BLaER1 (cell line): ENCODE data around the gene SPDYE3.
A peak's percentile ranks its signal among the peaks of the same experiment; 100 is the strongest.
"Not testable (repeated sequence)": the region's sequence is repeated elsewhere in the genome, so short reads cannot be mapped to it uniquely, and the experiment has no call there.

Experiments
- H3K27ac ChIP-seq: shearing (Covaris generic); formaldehyde crosslinking; 2 replicates; pipeline ENCODE4 v1.8.1; 2022
- H3K27me3 ChIP-seq: shearing (Covaris generic); formaldehyde crosslinking; 2 replicates; pipeline ENCODE4 v1.8.1; 2022
- H3K36me3 ChIP-seq: shearing (Covaris generic); formaldehyde crosslinking; 2 replicates; pipeline ENCODE4 v1.8.1; 2022
- H3K4me1 ChIP-seq: shearing (Covaris generic); formaldehyde crosslinking; 2 replicates; pipeline ENCODE4 v1.8.1; 2022
- H3K4me2 ChIP-seq: shearing (Covaris generic); formaldehyde crosslinking; 2 replicates; pipeline ENCODE4 v1.8.1; 2022
- H3K4me3 ChIP-seq: shearing (Covaris generic); formaldehyde crosslinking; 2 replicates; pipeline ENCODE4 v1.8.1; 2022
- H3K9ac ChIP-seq: shearing (Covaris generic); formaldehyde crosslinking; 2 replicates; pipeline ENCODE4 v1.8.1; 2022
- H3K9me3 ChIP-seq: shearing (Covaris generic); formaldehyde crosslinking; 2 replicates; pipeline ENCODE4 v1.8.1; 2022
- H4K20me1 ChIP-seq: shearing (Covaris generic); formaldehyde crosslinking; 2 replicates; pipeline ENCODE4 v1.8.1; 2022
- Cebpa-rat ChIP-seq: shearing (Covaris generic); IDR thresholded peaks from 2 replicates; pipeline ENCODE4 v1.8.1; 2022

The SPDYE3 gene

DNA sequence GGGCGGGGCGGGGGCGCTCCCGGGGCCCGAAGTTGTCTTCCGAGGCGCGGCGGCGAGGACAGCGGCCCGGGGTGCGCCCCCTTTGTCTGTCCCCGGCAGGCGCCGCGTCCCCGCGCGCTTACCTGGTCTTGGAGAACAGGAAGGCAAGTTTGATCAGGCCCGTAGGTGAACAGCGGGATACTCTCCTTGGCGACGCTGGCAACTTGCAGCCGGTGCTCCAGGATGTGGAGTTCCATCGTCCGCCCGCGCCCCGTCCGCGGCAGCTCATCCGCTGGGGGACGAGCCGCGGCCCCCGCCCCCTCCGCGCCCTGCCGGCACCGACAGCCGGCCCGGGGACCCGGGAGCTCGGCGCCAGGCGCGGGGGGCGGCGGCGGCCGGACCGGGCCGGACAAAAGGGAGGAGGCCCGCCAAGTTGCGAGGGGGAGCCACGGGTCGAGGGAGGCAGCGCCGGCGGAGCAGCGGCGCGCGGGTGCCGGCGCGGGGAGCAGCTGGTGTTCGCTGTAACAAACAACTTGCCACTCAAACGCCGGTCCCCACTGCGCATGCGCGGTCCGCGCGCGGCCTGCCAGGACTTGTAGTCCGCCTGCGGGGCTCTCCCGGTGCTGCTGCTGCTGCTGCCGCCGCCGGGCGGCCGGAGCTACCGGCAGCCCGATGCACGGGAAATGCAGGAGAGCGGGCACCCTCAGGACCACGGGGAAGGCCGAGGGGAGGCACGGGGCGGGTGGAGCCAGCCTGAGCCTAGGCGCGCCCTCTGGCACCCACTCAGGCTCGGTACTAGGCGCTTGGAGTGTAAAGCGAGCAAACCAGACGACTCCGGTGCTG lies 35.6 kb upstream of the SPDYE3 start:
- H3K36me3 ChIP-seq = 0 out of 2 replicates have a peak, but pooled peaks cover 5% of the 10 kb centered on the region
- H3K9me3 ChIP-seq = no peaks in the 10 kb centered on the region
- no peaks in the 10 kb centered on the region for H3K27me3 ChIP-seq
- H3K27ac ChIP-seq = peak overlapping the region; percentile 77
- no peak for TF ChIP-seq Cebpa-rat
- peak overlapping the region; percentile 72 for H3K4me2 ChIP-seq
- peak overlapping the region; percentile 82 for H3K4me3 ChIP-seq
- peak overlapping the region; percentile 77 for H3K9ac ChIP-seq
- H4K20me1 ChIP-seq = peaks cover 39% of the 10 kb centered on the region
- peaks cover 13% of the 10 kb centered on the region; the same call in 1 of the 2 replicates for H3K4me1 ChIP-seq

DNA sequence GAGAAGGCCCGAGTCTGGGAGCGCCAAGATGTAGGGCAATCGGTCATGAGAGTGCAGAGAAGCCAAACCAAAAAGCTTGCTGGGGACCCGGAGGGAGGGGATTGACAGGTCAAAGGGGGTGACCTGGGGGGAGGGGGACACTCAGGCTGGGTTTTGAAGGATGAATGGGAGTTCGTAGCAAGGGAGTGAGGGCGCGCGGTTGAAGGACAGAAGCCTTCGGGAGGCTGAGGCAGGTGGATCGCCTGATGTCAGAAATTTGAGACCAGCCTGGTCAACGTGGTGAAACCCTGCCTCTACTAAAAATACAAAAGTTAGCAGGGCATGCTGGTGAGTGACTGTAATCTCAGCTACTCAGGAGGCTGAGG lies 35.0 kb upstream of the SPDYE3 start:
- peak overlapping the region; percentile 77 for H3K9ac ChIP-seq
- not testable (repeated sequence) for H3K27ac ChIP-seq

DNA sequence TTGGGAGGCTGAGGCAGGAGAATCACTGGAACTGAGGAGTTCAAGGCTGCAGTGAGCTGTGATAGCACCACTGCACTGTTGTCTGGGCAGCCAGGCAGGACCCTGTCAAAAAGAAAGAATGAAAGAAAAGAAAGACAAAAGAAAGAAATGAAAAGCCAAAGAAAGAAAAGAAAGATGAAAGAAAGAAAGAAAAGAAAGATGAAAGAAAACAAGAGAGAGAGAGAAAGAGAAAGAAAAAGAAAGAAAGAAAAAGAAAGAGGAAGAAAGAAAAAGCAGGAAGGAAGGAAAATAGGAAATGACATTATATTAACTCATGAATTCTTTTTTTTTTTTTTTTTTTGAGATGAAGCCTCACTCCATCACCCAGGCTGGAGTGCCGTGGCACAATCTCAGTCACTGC lies 32.4 kb upstream of the SPDYE3 start:
- no peak overlapping the region for H3K9ac ChIP-seq
- no peak overlapping the region for H3K4me3 ChIP-seq
- H3K4me1 ChIP-seq = peaks cover 13% of the 10 kb centered on the region; the same call in 1 of the 2 replicates
- no peak overlapping the region for H3K27ac ChIP-seq
- no peaks in the 10 kb centered on the region for H3K9me3 ChIP-seq
- H3K27me3 ChIP-seq = no peaks in the 10 kb centered on the region
- H3K4me2 ChIP-seq = 0 out of 2 replicates have a peak overlapping the region, but pooled peaks have one; percentile 14
- no peak for TF ChIP-seq Cebpa-rat
- H4K20me1 ChIP-seq = peaks cover 7% of the 10 kb centered on the region; the same call in 1 of the 2 replicates
- H3K36me3 ChIP-seq = peaks cover 6% of the 10 kb centered on the region; the same call in 1 of the 2 replicates

More for the DNA sequence above, 35.0 kb upstream of the SPDYE3 start:
- Histone ChIP-seq H4K20me1 (peaks cover 33% of the 10 kb centered on the region), H3K4me2 (peak overlapping the region; percentile 72), H3K4me3 (peak overlapping the region; percentile 82), H3K4me1 (peaks cover 13% of the 10 kb centered on the region; the same call in 1 of the 2 replicates)
- not testable (repeated sequence) for H3K9me3 ChIP-seq, H3K27me3 ChIP-seq, H3K36me3 ChIP-seq

- not testable (repeated sequence) for H3K27me3 ChIP-seq, H3K4me3 ChIP-seq, H3K4me1 ChIP-seq, H3K4me2 ChIP-seq, H3K9me3 ChIP-seq, H3K27ac ChIP-seq, H3K9ac ChIP-seq, H4K20me1 ChIP-seq, H3K36me3 ChIP-seq
These were observed 31.4 kb upstream of the SPDYE3 start for GRCh38 chr7:100276126-100276525.

DNA sequence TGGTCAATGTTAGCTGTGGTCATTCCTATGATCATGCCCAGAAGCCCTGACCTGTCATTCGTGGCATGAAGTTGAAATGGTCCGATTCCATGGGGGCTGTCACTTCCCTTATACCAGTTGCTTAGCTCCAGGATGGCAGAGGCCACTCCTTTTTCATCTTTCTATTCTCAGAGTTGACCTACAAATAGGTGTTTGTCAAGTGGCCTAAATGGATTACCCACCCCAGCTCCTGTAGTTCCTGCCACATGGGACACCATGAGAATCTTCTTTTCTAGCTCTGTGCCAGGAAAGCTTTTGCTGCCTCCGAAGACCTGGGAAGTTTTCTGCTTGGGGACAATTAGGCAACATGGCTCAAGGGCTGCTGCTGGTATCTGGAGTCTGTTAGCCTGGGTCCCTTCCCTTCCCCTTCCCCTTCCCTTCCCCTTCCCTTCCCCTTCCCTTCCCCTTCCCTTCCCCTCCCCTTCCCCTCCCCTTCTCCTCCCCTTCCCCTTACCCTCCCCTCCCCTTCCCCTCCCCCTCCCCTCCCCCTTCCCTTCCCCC lies 25.4 kb upstream of the SPDYE3 start:
- not testable (repeated sequence) for H3K27me3 ChIP-seq, H3K4me3 ChIP-seq, H3K4me2 ChIP-seq, H3K9ac ChIP-seq, H4K20me1 ChIP-seq, H3K4me1 ChIP-seq, H3K36me3 ChIP-seq, H3K9me3 ChIP-seq, H3K27ac ChIP-seq

DNA sequence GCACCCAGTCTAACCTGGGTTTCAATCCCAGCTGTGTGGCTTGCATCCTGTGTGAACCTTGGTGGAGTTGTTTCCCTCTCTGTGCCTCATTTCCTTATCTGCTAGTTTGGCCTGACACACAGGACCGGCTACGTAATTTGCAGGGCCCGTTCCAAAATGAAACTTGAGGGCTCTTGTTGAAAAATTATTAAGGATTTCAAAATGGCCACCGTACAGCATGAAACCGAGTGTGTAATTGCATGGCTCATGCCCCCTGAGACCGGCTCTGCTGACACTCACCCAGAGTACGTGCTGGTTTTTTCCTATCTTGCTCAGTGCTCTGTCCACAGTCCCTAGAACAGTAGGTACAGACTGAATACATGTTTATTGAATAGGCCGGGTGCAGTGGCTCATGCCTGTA lies 24.4 kb upstream of the SPDYE3 start:
- not testable (repeated sequence) for H3K4me3 ChIP-seq, H4K20me1 ChIP-seq, H3K9ac ChIP-seq, H3K4me2 ChIP-seq, H3K27ac ChIP-seq, H3K36me3 ChIP-seq, H3K4me1 ChIP-seq, H3K9me3 ChIP-seq, H3K27me3 ChIP-seq

DNA sequence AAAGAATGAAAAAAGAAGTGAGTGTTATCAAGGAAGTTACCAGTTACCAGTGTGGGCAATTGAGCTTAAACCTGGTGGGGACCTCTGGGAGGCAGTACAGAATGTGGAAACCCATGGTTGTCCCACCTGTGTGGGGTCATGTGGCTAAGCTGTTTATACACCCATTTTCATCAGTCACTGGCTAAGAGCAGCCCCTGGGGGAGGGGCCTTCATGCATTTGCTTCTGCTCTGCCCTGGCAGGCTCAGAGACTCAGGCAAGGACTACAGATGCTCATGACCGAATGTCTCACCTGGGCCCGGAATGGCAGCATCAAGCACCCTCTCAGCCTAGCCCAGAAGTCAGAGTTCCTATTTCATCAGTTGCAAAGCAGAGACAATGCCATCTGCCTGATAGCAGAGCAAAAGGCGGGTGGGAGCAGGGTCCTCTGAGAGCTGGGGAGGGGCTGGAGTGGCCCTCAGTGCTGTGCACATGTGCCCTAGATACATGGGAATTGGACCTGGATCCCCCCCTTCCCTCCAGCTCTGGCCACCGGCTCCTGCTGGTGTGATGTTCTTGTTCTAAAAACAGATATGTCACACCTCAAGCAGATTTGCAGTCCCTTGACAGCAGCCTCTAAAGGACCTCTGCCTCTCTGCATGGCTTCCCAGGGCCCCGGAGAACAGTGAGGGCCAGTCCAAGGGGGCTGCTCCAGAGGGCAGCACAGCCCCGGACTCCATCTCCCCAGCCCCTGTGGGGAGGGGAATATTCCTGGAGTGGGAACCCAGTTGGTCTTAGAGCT lies 20.1 kb upstream of the SPDYE3 start:
- not testable (repeated sequence) for H3K4me3 ChIP-seq, H3K9me3 ChIP-seq, H4K20me1 ChIP-seq, H3K4me2 ChIP-seq, H3K27me3 ChIP-seq, H3K4me1 ChIP-seq, H3K36me3 ChIP-seq, H3K9ac ChIP-seq, H3K27ac ChIP-seq

DNA sequence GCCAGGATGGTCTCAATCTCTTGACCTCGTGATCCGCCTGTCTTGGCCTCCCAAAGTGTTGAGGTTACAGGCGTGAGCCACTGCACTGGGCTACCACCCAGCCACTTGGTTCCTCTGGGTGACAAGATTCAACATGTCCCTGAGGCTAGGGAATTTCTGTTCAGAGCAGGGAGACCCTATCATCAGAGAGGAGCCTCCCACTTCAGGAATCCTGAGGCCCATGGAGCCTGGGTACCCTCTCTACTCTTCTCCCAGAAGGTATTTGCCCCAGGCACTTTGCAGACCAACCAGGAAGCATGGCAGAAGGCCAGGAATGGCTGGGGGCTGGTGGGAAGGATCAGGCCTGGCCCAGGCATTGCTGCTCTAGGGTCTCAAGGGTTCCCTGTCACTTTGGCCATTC lies 19.2 kb upstream of the SPDYE3 start:
- H3K27me3 ChIP-seq, H3K9me3 ChIP-seq, H3K4me3 ChIP-seq, H3K36me3 ChIP-seq, H3K4me1 ChIP-seq, H4K20me1 ChIP-seq, H3K9ac ChIP-seq, H3K27ac ChIP-seq, H3K4me2 ChIP-seq: not testable (repeated sequence)

DNA sequence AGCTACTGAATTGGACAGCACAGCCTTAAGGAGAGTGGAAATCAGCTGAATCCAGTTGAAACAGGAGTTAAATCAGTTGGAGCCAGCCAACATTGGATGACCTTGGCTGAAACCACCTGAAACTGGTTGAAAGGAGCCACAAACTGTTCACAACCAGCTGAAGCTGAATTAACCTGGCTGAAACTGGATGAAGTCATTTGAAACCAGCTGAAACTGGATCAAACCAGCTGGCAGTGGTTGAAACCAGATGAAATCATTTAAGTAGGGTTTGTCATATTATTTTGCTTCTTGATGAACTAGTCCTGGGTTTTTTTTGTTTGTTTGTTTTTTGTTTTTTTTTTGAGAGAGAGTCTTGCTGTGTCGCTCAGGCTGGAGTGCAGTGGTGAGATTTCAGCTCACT lies 15.3 kb upstream of the SPDYE3 start:
- not testable (repeated sequence) for H3K9me3 ChIP-seq, H3K4me2 ChIP-seq, H3K27me3 ChIP-seq, H3K9ac ChIP-seq, H4K20me1 ChIP-seq, H3K36me3 ChIP-seq, H3K4me3 ChIP-seq, H3K27ac ChIP-seq, H3K4me1 ChIP-seq

DNA sequence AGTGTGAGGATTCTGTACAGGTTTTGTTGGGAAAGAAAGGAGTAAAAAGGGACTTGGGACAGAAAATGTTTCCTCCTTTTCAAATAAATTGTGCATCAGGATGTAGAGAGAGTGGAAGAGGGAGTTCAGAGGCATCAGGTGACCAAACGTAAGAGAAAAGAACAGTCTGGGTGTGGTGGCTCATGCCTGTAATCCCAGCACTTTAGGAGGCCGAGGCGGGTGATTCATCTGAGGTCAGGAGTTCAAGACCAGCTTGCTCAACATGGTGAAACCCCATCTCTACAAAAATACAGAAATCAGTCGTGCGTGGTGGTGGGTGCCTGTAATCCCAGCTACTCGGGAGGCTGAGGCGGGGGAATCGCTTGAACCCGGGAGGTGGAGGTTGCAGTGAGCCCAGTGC lies 12.2 kb upstream of the SPDYE3 start:
- not testable (repeated sequence) for H3K27me3 ChIP-seq, H3K4me2 ChIP-seq, H3K36me3 ChIP-seq, H3K27ac ChIP-seq, H3K4me1 ChIP-seq, H3K9me3 ChIP-seq, H3K4me3 ChIP-seq, H3K9ac ChIP-seq
- peaks cover 15% of the 10 kb centered on the region for H4K20me1 ChIP-seq

- not testable (repeated sequence) for H3K27me3 ChIP-seq, H3K9ac ChIP-seq, H3K4me3 ChIP-seq, H3K9me3 ChIP-seq, H3K36me3 ChIP-seq, H3K4me1 ChIP-seq, H3K27ac ChIP-seq
- Histone ChIP-seq H3K4me2 (peak overlapping the region; percentile 30), H4K20me1 (peaks cover 21% of the 10 kb centered on the region)
These were observed 9.5 kb upstream of the SPDYE3 start for GRCh38 chr7:100297852-100298631.

- H3K4me1 ChIP-seq, H3K9me3 ChIP-seq, H3K36me3 ChIP-seq, H3K27me3 ChIP-seq, H3K9ac ChIP-seq, H3K4me3 ChIP-seq, H3K27ac ChIP-seq: not testable (repeated sequence)
- Histone ChIP-seq H4K20me1 (peaks cover 21% of the 10 kb centered on the region), H3K4me2 (peak overlapping the region; percentile 30)
These were observed 8.9 kb upstream of the SPDYE3 start for GRCh38 chr7:100298632-100298895.

- not testable (repeated sequence) for H3K4me2 ChIP-seq, H3K36me3 ChIP-seq, H3K4me3 ChIP-seq, H3K9ac ChIP-seq, H3K27ac ChIP-seq, H3K9me3 ChIP-seq, H3K27me3 ChIP-seq
- Histone ChIP-seq H4K20me1 (peaks cover 41% of the 10 kb centered on the region), H3K4me1 (peaks cover 11% of the 10 kb centered on the region; the same call in 1 of the 2 replicates)
These were observed 3.0 kb upstream of the SPDYE3 start for GRCh38 chr7:100304526-100304925.

GRCh38 chr7:100318329-100318728 lies 10.8 kb downstream of the SPDYE3 start:
- H3K4me3 ChIP-seq, H3K27ac ChIP-seq: not testable (repeated sequence)

More at GRCh38 chr7:100318329-100318728, 10.8 kb downstream of the SPDYE3 start:
- H3K9ac ChIP-seq, H3K9me3 ChIP-seq, H3K27me3 ChIP-seq: not testable (repeated sequence)
- Histone ChIP-seq H3K36me3 (peaks cover 13% of the 10 kb centered on the region), H4K20me1 (peaks cover 51% of the 10 kb centered on the region), H3K4me1 (peaks cover 16% of the 10 kb centered on the region), H3K4me2 (peak overlapping the region; percentile 67; the same call in 1 of the 2 replicates)
